OCI-LY1 (cell line): Measurements from ENCODE around the gene AMT.
A peak's percentile ranks its signal among the peaks of the same experiment; 100 is the strongest.
"Not testable (repeated sequence)": the region's sequence is repeated elsewhere in the genome, so short reads cannot be mapped to it uniquely, and the experiment has no call there.

Source experiments
- H2AFZ ChIP-seq: fragments of 200-600 bp; sonication (generic), shearing (Covaris generic); 2 replicates; pipeline ENCODE4 v1.6.0; 2014; ENCODE audit warnings: antibody characterized with exemption, mild to moderate bottlenecking, low read length
- H3F3A ChIP-seq: fragments of 200-600 bp; sonication (generic), shearing (Covaris generic); 2 replicates; pipeline ENCODE4 v1.6.0; 2014; ENCODE audit warnings: mild to moderate bottlenecking, antibody characterized with exemption, low read length, moderate library complexity; ENCODE audit not compliant: insufficient read depth
- H3K27ac ChIP-seq: fragments of 200-600 bp; sonication (generic); 2 replicates; pipeline ENCODE4 v1.5.1; 2014; ENCODE audit warnings: low read length, mixed run types, mild to moderate bottlenecking, low read depth; ENCODE audit not compliant: poor library complexity, severe bottlenecking
- H3K27me3 ChIP-seq: fragments of 200-600 bp; sonication (generic); 2 replicates; pipeline ENCODE4 v1.6.0; 2014; ENCODE audit warnings: antibody characterized with exemption, mild to moderate bottlenecking, low read length, moderate library complexity; ENCODE audit not compliant: insufficient read depth
- H3K36me3 ChIP-seq: fragments of 200-600 bp; sonication (generic); 2 replicates; pipeline ENCODE4 v1.6.1; 2014; ENCODE audit warnings: mild to moderate bottlenecking, antibody characterized with exemption, low read length, moderate library complexity, mixed read lengths; ENCODE audit not compliant: insufficient read depth
- H3K4me1 ChIP-seq: fragments of 200-600 bp; sonication (generic); 2 replicates; pipeline ENCODE4 v1.5.1; 2014; ENCODE audit warnings: mild to moderate bottlenecking, low read length, moderate library complexity; ENCODE audit not compliant: insufficient read depth, severe bottlenecking
- H3K4me2 ChIP-seq: fragments of 200-600 bp; sonication (generic), shearing (Covaris generic); 2 replicates; pipeline ENCODE4 v1.6.1; 2014; ENCODE audit warnings: low read length
- H3K4me3 ChIP-seq: fragments of 200-600 bp; sonication (generic); 2 replicates; pipeline ENCODE4 v1.5.1; 2014; ENCODE audit warnings: low read length, low read depth, mild to moderate bottlenecking, mixed read lengths; ENCODE audit not compliant: poor library complexity, severe bottlenecking
- H3K79me2 ChIP-seq: fragments of 200-600 bp; shearing (Covaris generic); 2 replicates; pipeline ENCODE4 v1.6.1; 2016; ENCODE audit warnings: mixed run types, low read length, mixed read lengths; ENCODE audit not compliant: insufficient read depth
- H3K9ac ChIP-seq: fragments of 200-600 bp; sonication (generic), shearing (Covaris generic); 2 replicates; pipeline ENCODE4 v1.6.1; 2014; ENCODE audit warnings: mild to moderate bottlenecking, low read length, mixed read lengths
- H3K9me2 ChIP-seq: fragments of 200-600 bp; sonication (generic), shearing (Covaris generic); 2 replicates; pipeline ENCODE4 v1.6.1; 2014; ENCODE audit warnings: low read depth, mild to moderate bottlenecking, low read length, mixed read lengths
- H3K9me3 ChIP-seq: fragments of 200-600 bp; shearing (Covaris generic); 2 replicates; pipeline ENCODE4 v1.6.1; 2014; ENCODE audit warnings: low read length, mixed read lengths
- H4K20me1 ChIP-seq: fragments of 200-600 bp; sonication (generic), shearing (Covaris generic); 2 replicates; pipeline ENCODE4 v1.6.0; 2016; ENCODE audit warnings: mild to moderate bottlenecking, low read length; ENCODE audit not compliant: insufficient read depth
- EZH2 ChIP-seq: fragments of 200-600 bp; sonication (generic), shearing (Covaris generic); IDR thresholded peaks from 2 replicates; pipeline ENCODE4 v1.8.0; 2017; ENCODE audit warnings: borderline replicate concordance, mixed run types, mild to moderate bottlenecking, antibody characterized with exemption, low read length, moderate library complexity, mixed read lengths
- TF ChIP-seq, protein P1 (sequence below): fragments of 200-600 bp; sonication (generic), shearing (Covaris generic); IDR thresholded peaks from 2 replicates; pipeline ENCODE4 v1.5.1; 2017; ENCODE audit warnings: mild to moderate bottlenecking, antibody characterized with exemption, low read length, moderate library complexity, mixed read lengths

The AMT gene

DNA sequence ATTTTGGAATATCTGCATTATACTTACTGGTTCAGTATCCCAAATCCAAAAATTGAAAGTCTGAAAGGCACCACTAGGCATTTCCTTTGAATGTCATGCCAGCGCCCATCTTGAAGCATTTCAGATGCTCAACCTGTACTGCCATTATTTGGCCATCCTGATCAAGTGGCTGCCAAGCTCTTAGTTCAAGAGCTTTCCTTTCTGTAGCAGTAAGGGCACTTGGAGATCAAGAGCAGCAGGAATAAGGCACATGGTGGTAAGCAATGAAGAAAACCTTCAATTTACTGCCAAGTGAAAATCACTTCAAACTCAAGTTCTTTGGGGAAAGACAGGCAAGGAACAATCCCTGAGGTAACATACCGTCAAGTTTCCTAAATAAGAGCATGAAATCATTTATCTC lies 20.5 kb downstream of the AMT start:
- peaks cover 51% of the 10 kb centered on the region for H3K36me3 ChIP-seq
- peaks cover 57% of the 10 kb centered on the region for H3K4me1 ChIP-seq
- H3K4me3 ChIP-seq = no peak overlapping the region
- H3K9me3 ChIP-seq = 0 out of 2 replicates have a peak, but pooled peaks cover 2% of the 10 kb centered on the region
- no peak overlapping the region for H2AFZ ChIP-seq
- no peaks in the 10 kb centered on the region for H3K9me2 ChIP-seq
- no peaks in the 10 kb centered on the region for H3F3A ChIP-seq
- no peaks in the 10 kb centered on the region for H3K27me3 ChIP-seq
- no peak for TF ChIP-seq EZH2
- TF ChIP-seq, protein P1, sequence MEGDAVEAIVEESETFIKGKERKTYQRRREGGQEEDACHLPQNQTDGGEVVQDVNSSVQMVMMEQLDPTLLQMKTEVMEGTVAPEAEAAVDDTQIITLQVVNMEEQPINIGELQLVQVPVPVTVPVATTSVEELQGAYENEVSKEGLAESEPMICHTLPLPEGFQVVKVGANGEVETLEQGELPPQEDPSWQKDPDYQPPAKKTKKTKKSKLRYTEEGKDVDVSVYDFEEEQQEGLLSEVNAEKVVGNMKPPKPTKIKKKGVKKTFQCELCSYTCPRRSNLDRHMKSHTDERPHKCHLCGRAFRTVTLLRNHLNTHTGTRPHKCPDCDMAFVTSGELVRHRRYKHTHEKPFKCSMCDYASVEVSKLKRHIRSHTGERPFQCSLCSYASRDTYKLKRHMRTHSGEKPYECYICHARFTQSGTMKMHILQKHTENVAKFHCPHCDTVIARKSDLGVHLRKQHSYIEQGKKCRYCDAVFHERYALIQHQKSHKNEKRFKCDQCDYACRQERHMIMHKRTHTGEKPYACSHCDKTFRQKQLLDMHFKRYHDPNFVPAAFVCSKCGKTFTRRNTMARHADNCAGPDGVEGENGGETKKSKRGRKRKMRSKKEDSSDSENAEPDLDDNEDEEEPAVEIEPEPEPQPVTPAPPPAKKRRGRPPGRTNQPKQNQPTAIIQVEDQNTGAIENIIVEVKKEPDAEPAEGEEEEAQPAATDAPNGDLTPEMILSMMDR = no peak
- peaks cover 6% of the 10 kb centered on the region; the same call in 1 of the 2 replicates for H4K20me1 ChIP-seq
- no peak overlapping the region for H3K9ac ChIP-seq
- H3K27ac ChIP-seq = peak overlapping the region; percentile 55
- peaks cover 98% of the 10 kb centered on the region for H3K79me2 ChIP-seq
- peak overlapping the region; percentile 37; the same call in 1 of the 2 replicates for H3K4me2 ChIP-seq

DNA sequence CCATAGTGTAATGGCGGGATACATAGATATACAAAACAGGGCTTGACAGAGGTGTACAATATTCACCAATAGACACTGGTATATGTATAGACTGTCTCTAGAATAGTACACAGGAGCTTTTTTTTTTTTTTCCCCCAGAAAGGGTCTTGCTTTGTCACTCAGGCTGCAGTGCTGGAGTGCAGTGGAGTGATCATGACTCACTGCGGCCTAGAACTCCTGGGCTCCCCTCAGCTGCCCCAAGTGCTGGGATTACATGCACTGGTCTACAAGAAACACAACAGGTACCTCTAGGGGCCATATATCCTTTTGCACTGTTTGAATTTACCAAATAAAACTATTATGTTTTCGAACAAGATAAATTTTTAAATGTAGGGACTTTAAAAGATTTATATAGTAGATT lies 22.8 kb downstream of the AMT start:
- Histone ChIP-seq H2AFZ (no peak overlapping the region), H4K20me1 (no peaks in the 10 kb centered on the region), H3K4me2 (no peak overlapping the region), H3K9me2 (no peaks in the 10 kb centered on the region), H3K9me3 (0 out of 2 replicates have a peak, but pooled peaks cover 2% of the 10 kb centered on the region), H3K4me1 (peaks cover 50% of the 10 kb centered on the region), H3K9ac (no peak overlapping the region), H3K79me2 (peaks cover 98% of the 10 kb centered on the region), H3K36me3 (peaks cover 53% of the 10 kb centered on the region), H3K27ac (no peak overlapping the region), H3K27me3 (no peaks in the 10 kb centered on the region), H3F3A (no peaks in the 10 kb centered on the region), H3K4me3 (no peak overlapping the region)
- TF ChIP-seq, protein P1 = no peak
- TF ChIP-seq EZH2 = no peak

DNA sequence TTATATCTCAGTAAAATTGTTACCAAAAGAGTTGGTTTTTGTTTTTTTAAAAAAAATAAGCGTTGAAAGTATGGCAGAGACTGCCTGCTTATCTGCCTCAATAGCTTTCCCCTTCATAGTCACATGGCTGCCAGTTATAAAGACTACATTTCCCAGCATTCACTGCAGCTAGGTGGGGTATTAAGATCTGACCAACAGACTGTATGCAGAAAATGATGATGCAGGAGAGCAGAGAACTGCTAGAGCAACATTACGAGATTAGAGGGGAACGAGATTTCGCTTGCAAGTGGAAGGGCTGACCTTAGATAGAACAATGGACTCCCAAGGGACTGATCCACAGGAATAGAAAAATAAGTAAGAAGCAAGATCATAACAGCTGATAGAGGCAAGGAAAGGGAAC lies 24.8 kb downstream of the AMT start:
- H3K79me2 ChIP-seq = peaks cover 95% of the 10 kb centered on the region
- H3K4me3 ChIP-seq = no peak overlapping the region
- H3K9me3 ChIP-seq = no peaks in the 10 kb centered on the region
- H3K9ac ChIP-seq = no peak overlapping the region
- no peaks in the 10 kb centered on the region for H3F3A ChIP-seq
- peaks cover 46% of the 10 kb centered on the region for H3K36me3 ChIP-seq
- no peaks in the 10 kb centered on the region for H3K9me2 ChIP-seq
- H2AFZ ChIP-seq = no peak overlapping the region
- no peaks in the 10 kb centered on the region for H3K27me3 ChIP-seq
- H3K4me1 ChIP-seq = peaks cover 49% of the 10 kb centered on the region
- no peak overlapping the region for H3K4me2 ChIP-seq
- TF ChIP-seq, protein P1 = no peak
- no peak for TF ChIP-seq EZH2
- H3K27ac ChIP-seq = no peak overlapping the region
- no peaks in the 10 kb centered on the region for H4K20me1 ChIP-seq

DNA sequence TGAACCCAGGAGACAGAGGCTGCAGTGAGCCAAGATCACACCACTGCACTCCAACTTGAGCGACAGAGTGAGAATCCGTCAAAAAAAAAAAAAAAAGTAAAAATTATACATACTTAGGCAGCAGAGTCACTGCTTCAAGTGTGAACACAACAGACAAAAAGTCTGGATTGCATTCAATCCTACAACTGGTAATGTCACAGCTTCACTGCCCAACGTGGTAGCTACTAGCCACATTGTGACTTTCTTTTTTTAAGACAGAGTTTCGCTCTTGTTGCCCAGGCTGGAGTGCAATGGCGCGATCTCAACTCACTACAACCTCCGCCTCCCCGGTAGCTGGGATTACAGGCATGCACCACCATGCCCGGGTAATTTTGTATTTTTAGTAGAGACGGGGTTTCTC lies 31.0 kb downstream of the AMT start:
- H3K27me3 ChIP-seq, H3K4me2 ChIP-seq, H3K4me1 ChIP-seq, H3F3A ChIP-seq, H3K27ac ChIP-seq, H3K9me3 ChIP-seq, H2AFZ ChIP-seq, H3K9ac ChIP-seq, H4K20me1 ChIP-seq, H3K9me2 ChIP-seq, H3K4me3 ChIP-seq: not testable (repeated sequence)
- H3K36me3 ChIP-seq = peaks cover 52% of the 10 kb centered on the region
- peaks cover 90% of the 10 kb centered on the region for H3K79me2 ChIP-seq
